ACC112 (cell line): ENCODE results near the gene ACO2.

Experiments used
- H2AFZ ChIP-seq: fragments of 200-600 bp; sonication (generic); one replicate; pipeline ENCODE4 v1.6.0; 2017; ENCODE audit warnings: antibody characterized with exemption, low read length; ENCODE audit not compliant: unreplicated experiment
- H3K27ac ChIP-seq: fragments of 200-600 bp; sonication (generic); 2 replicates; pipeline ENCODE4 v1.5.1; 2014; ENCODE audit warnings: low read depth, mild to moderate bottlenecking, antibody characterized with exemption, low read length, moderate library complexity
- H3K27me3 ChIP-seq: fragments of 200-600 bp; sonication (generic); 2 replicates; pipeline ENCODE4 v1.6.1; 2014; ENCODE audit warnings: mild to moderate bottlenecking, antibody characterized with exemption, low read length, moderate library complexity, mixed read lengths; ENCODE audit not compliant: insufficient read depth
- H3K36me3 ChIP-seq: fragments of 200-600 bp; sonication (generic); 2 replicates; pipeline ENCODE4 v1.6.1; 2016; ENCODE audit warnings: mild to moderate bottlenecking, antibody characterized with exemption, low read length, moderate library complexity, mixed read lengths; ENCODE audit not compliant: insufficient read depth
- H3K4me1 ChIP-seq: fragments of 200-600 bp; sonication (generic); one replicate; pipeline ENCODE4 v1.6.1; 2016; ENCODE audit warnings: low read length, mixed read lengths; ENCODE audit not compliant: insufficient read depth, unreplicated experiment, control insufficient read depth
- H3K4me3 ChIP-seq: fragments of 200-600 bp; sonication (generic); 2 replicates; pipeline ENCODE4 v1.5.1; 2014; ENCODE audit warnings: mild to moderate bottlenecking, low read depth, low read length
- H3K79me2 ChIP-seq: fragments of 200-600 bp; sonication (generic); one replicate; pipeline ENCODE4 v1.6.0; 2016; ENCODE audit warnings: low read length; ENCODE audit not compliant: control insufficient read depth, unreplicated experiment, insufficient read depth

ACO2 gene

DNA sequence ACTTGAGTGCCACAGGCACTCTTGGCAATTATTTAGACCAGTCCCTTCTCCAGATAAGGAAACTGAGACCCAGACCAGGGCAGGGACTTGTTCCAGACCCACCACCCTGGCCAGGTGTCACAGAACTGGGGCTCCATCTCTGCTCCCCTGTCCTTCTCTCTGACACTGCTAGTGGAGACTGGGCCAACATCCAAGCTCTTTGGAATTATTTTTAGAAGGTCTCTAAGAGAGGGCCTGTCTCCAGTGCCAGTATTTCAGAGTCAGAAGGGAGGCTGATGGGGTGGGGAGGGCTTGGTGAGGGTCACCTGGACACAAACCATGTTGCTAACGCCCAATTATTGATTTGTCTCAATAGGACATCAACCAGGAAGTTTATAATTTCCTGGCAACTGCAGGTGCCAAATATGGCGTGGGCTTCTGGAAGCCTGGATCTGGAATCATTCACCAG is 42.6 kb downstream of the ACO2 start:
- no peaks in the 10 kb centered on the region for H3K36me3 ChIP-seq
- H3K27me3 ChIP-seq = no peaks in the 10 kb centered on the region
- H3K4me3 ChIP-seq = no peak overlapping the region
- no peaks in the 10 kb centered on the region for H3K79me2 ChIP-seq
- H2AFZ ChIP-seq = no peak overlapping the region
- H3K27ac ChIP-seq = no peak overlapping the region
- H3K4me1 ChIP-seq = peaks cover 13% of the 10 kb centered on the region

DNA sequence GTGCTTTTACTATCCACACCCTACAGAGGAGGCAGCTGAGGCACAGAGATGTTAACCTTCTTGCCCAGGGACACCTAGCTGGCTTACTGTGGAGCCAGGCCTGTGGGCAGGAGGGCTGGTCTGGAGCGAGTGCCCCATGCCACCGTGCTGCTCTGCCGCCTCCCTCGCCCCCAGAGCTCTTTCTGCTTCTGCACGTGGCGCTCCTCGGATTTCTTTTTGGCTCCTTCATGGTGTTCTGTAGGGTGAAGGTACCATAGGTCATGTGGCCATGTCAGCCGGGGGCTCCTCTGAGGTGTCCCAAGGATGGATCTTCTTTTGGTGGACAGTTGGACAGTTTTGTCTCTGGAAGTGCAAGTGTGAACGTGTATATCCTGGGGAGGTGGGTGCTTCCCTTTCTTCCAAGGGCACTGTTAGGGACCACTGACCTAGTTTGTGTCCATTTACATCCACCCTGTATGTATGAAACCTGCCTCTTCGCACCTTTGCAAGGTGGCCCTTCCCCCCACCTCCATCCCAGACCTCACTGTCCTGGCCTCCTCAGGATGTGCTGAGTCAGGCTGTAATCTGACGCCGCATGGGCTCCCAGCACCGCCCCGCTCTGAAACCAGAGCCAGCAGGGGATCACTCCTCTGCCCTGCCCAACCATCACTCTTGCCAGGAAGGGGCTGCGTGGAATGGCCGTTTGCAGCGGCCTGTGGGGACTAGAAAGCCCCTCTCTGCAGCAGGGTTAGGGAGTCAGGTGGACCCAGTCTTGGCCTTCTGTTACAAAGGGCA is 43.7 kb downstream of the ACO2 start:
- no peak overlapping the region for H3K4me3 ChIP-seq
- H3K27me3 ChIP-seq = no peaks in the 10 kb centered on the region
- H2AFZ ChIP-seq = no peak overlapping the region
- H3K79me2 ChIP-seq = no peaks in the 10 kb centered on the region
- peaks cover 13% of the 10 kb centered on the region for H3K4me1 ChIP-seq
- no peaks in the 10 kb centered on the region for H3K36me3 ChIP-seq
- H3K27ac ChIP-seq = 0 out of 2 replicates have a peak overlapping the region, but pooled peaks have one; percentile 32

DNA sequence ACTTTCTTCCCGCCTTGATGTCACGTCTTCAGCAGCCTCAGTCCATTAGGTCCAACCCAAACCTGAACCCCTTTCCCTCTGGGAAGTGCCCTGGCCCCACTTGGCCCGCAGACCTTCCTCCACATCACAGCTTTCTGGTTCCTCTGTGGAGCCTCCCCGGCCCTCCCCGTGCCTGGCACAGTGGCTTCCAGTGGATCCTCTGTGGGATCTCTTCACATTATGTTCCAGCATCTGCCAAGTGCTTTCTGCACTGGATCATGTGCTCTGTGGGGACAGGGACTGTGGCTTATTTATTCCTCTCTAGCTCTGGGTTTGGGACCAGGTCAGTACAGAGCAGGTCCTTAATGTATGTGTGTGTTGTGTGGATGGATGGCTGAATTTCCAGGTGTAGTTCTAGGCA is 44.5 kb downstream of the ACO2 start:
- Histone ChIP-seq H3K4me3 (no peak overlapping the region), H3K27ac (no peak overlapping the region), H2AFZ (no peak overlapping the region), H3K4me1 (peaks cover 13% of the 10 kb centered on the region), H3K27me3 (no peaks in the 10 kb centered on the region), H3K79me2 (no peaks in the 10 kb centered on the region), H3K36me3 (no peaks in the 10 kb centered on the region)

DNA sequence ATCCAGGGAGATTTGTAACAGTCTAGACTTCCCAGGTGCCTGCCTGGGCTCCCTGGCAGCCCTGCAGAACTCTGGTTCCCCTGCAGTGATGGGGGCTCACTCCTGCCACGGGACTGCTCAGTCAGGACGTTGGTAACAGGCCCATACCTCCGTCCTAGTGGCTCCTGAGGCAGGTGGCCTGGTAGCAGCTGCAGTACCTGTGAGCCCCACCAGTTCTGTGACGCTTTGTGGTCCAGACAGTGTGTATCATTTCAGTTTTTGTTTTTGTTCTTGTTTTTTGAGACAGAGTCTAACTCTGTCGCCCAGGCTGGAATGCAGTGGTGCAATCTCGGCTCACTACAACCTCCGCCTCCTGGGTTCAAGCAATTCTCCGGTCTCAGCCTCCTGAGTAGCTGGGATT is 47.5 kb downstream of the ACO2 start:
- Histone ChIP-seq H2AFZ (no peak overlapping the region), H3K4me1 (peaks cover 13% of the 10 kb centered on the region), H3K27ac (no peak overlapping the region), H3K4me3 (no peak overlapping the region), H3K27me3 (no peaks in the 10 kb centered on the region), H3K79me2 (no peaks in the 10 kb centered on the region), H3K36me3 (no peaks in the 10 kb centered on the region)

DNA sequence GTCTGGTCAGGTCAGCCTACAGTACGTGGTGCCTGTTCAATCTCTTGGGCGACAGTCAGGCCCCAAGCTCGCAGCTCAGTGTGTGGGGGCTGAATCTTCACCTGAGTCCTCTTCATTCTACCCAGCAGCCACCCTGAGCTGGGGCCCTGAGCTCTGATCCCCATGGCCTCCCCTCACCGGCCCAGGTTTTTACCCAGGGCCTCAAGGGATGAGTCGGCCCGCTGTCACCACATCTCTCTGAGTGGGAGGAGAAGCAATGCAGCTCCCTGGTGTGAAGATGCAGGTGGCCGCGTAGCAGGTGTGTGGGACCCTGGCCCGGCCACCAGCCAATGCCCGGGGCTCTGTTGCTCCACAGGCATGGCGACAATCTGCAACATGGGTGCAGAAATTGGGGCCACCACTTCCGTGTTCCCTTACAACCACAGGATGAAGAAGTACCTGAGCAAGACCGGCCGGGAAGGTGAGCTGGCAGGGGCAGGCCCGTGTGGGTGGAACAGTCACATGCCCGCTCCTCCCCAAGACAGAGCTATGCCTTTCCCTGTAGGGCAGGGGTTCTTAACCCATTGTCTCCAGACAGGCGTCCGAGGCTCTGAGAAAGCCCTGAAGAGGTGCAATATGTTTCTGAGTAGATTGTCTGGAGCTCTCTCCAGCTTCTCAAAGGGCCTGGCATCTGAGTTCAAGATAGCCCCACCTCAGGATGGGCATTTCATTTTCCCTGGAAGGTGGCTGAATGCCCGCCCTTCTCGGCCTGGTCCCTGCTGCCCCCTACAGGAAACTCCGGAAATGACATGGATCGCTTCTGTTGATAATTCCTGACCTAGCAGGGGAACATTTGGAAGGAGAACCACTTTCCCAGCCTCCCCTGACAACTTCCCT is 48.5 kb downstream of the ACO2 start:
- Histone ChIP-seq H3K4me3 (no peak overlapping the region), H3K27me3 (no peaks in the 10 kb centered on the region), H3K27ac (no peak overlapping the region), H3K4me1 (peaks cover 11% of the 10 kb centered on the region), H3K36me3 (no peaks in the 10 kb centered on the region), H2AFZ (no peak overlapping the region), H3K79me2 (no peaks in the 10 kb centered on the region)

DNA sequence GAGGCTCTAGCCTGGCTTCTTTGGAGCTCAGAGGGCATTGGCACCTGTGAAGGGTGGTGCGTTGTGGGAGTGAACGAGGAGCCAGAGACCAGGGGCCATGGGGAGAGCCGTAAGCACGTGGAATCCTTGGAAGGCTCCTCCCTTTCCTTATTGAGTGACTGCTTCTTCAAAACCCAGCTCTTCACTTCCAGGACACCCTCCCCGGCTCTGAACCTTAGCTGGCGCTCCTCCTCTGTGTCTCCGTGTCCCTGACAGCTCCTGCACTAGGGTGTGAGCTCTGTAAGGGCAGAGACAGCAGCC is 49.1 kb downstream of the ACO2 start:
- no peak overlapping the region for H3K4me3 ChIP-seq
- H3K79me2 ChIP-seq = no peaks in the 10 kb centered on the region
- no peak overlapping the region for H2AFZ ChIP-seq
- no peaks in the 10 kb centered on the region for H3K27me3 ChIP-seq
- peaks cover 5% of the 10 kb centered on the region for H3K4me1 ChIP-seq
- H3K27ac ChIP-seq = no peak overlapping the region
- H3K36me3 ChIP-seq = no peaks in the 10 kb centered on the region

DNA sequence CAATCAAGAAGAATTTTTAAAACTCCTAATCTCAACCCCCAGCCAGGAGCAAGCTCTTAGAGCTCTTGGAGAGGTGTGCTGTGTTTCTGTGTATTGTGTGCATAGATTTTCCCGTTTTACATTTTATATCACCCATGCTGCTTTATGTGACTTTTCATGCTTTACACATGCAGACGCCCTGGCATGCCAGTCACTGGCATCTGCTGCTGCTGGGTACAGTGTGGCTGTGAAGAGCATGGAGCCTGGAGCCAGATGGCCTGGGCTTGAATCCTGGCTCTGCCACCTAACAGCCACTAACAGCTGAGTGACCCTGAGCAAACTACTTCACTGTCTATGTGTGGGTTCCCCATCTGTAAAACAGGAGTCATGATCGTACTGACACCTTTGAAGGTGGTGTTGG is 52.2 kb downstream of the ACO2 start:
- Histone ChIP-seq H3K4me3 (no peak overlapping the region), H3K27me3 (no peaks in the 10 kb centered on the region), H3K27ac (no peak overlapping the region), H3K4me1 (peaks cover 2% of the 10 kb centered on the region), H3K79me2 (no peaks in the 10 kb centered on the region), H2AFZ (no peak overlapping the region), H3K36me3 (no peaks in the 10 kb centered on the region)

DNA sequence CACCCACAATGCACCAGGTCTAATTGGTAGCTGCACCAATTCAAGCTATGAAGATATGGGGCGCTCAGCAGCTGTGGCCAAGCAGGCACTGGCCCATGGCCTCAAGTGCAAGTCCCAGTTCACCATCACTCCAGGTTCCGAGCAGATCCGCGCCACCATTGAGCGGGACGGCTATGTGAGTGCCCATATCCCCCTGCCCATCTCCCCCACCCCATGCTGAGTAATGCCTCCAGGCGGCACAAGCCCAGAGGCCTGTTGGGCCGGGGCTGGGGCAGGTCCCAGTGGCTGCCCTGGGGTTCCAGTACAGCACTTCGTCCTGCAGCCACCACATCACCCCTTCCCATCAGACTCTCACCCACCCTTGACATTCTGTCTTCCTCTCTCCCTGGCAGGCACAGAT is 53.9 kb downstream of the ACO2 start:
- peaks cover 2% of the 10 kb centered on the region for H3K4me1 ChIP-seq
- no peaks in the 10 kb centered on the region for H3K27me3 ChIP-seq
- H2AFZ ChIP-seq = no peak overlapping the region
- H3K27ac ChIP-seq = no peak overlapping the region
- H3K79me2 ChIP-seq = no peaks in the 10 kb centered on the region
- H3K4me3 ChIP-seq = no peak overlapping the region
- no peaks in the 10 kb centered on the region for H3K36me3 ChIP-seq

DNA sequence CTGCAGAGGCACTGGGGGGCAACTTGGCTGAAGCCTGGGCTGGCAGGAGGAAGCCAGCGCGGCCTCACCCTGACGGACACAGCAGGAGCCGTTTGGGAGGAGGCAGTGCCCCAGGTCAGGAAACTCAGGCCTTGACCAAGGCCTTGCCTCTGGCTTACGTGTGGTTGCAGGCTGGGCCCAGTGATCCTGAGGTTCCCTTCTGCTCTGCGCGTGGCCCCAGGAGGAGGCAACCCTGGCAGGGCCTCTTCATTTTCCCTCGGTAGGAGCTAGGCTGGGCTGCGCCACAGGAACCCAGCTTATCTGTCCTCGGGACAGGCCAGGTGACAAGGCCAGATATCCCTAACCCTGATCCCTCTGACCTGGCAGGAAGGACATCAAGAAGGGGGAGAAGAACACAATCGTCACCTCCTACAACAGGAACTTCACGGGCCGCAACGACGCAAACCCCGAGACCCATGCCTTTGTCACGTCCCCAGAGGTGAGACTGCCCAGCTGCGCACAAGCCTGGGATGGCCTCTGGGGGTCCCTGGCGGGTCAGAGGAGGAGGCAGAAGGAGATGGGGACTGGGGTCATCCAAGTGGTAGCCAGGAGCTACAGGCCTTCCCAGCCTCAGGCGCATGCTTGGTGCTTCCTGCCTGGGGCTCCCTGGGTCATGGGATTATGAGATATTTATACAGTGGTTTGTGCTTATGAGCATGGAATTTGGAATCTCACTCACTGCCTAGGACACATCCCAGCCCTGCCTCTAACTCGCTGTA is 54.7 kb downstream of the ACO2 start:
- H3K4me3 ChIP-seq = no peak overlapping the region
- no peaks in the 10 kb centered on the region for H3K36me3 ChIP-seq
- H3K79me2 ChIP-seq = no peaks in the 10 kb centered on the region
- 0 out of 2 replicates have a peak overlapping the region, but pooled peaks have one; percentile 37 for H3K27ac ChIP-seq
- peaks cover 2% of the 10 kb centered on the region for H3K4me1 ChIP-seq
- no peaks in the 10 kb centered on the region for H3K27me3 ChIP-seq
- H2AFZ ChIP-seq = no peak overlapping the region

DNA sequence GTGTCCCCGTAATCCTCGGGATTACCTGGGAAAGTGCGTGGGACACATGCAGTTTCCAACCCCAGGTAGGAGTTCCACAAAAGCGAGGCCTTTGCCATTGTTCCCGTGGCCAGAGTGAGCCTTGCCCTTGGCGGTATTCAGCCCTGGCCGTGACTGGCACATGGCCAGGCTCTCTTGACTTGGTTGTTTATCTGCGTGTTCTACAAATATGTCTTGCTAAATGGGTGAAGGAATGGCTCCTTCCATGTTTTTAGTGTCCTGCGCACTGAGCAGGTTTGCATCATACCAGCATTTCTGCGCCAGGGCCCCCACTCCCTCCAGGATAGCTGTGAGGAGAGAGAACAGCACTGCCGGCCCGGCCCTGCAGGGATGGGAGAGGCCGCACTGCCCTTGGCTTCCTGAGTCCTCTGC is 55.3 kb downstream of the ACO2 start:
- 0 out of 2 replicates have a peak overlapping the region, but pooled peaks have one; percentile 37 for H3K27ac ChIP-seq
- no peaks in the 10 kb centered on the region for H3K36me3 ChIP-seq

More for the DNA sequence above, 55.3 kb downstream of the ACO2 start:
- Histone ChIP-seq H3K4me3 (no peak overlapping the region), H2AFZ (no peak overlapping the region), H3K4me1 (peaks cover 2% of the 10 kb centered on the region), H3K27me3 (no peaks in the 10 kb centered on the region), H3K79me2 (no peaks in the 10 kb centered on the region)
